ENCODE results near the gene UTP18. TPM values are rescaled to one million over a fixed set of nuclear protein-coding genes. Genes with fewer than 3 reads are reported as not detected.

UTP18 gene
- total and polyA plus RNA-seq, 9 of the 15 experiments (the other 6 are each of a cell fraction or from before 2014, with no cell fraction given): 31.1 to 99.2 (median 66.7) TPM

- Histone ChIP-seq H3K27ac (ENCODE audit: extremely low read depth, low read depth, low read length) (no peak overlapping the region), H3K9me3 (replicated peaks; ENCODE audit: control insufficient read depth, insufficient read depth, low read depth, low read length) (no peaks in the 10 kb centered on the region), H3K4me3 (no peak overlapping the region), H3K4me2 (ENCODE audit: insufficient read depth, low read length) (no peak overlapping the region), H3K36me3 (ENCODE audit: control insufficient read depth, insufficient read depth, low read length) (no peaks in the 10 kb centered on the region), H2AFZ (ENCODE audit: low read depth, low read length) (no peak overlapping the region), H3K9ac (ENCODE audit: insufficient read depth in 1 of 2, low read depth in 2 of 2, low read length in 2 of 2) (no peak overlapping the region), H3K79me2 (ENCODE audit: control insufficient read depth, insufficient read depth, low read length) (peaks cover 70% of the 10 kb centered on the region), H3K9me1 (ENCODE audit: control insufficient read depth, insufficient read depth, low read length) (no peaks in the 10 kb centered on the region), H3K4me1 (replicated peaks in 1 of 2; ENCODE audit: control insufficient read depth in 2 of 2, insufficient read depth in 2 of 2, low read length in 2 of 2) (no peaks in the 10 kb centered on the region), H3K27me3 (ENCODE audit: control insufficient read depth in 2 of 2, insufficient read depth in 2 of 2, low read length in 2 of 2) (no peaks in the 10 kb centered on the region), H4K20me1 (replicated peaks; ENCODE audit: control insufficient read depth, insufficient read depth, low read length) (no peaks in the 10 kb centered on the region)
- FAIRE-seq: no peak
- DNase-seq (ENCODE audit: extremely low read depth in 1 of 4, low spot score in 3 of 4): no peak
- intact Hi-C loops (cut with micrococcal nuclease): no loop called here
- BruUV-seq (replicated peaks): no TSS peak
- ChIA-PET CTCF (ENCODE audit: low intra/inter-chr PET ratio) (no interaction called here), POLR2A (no interaction called here)
- ATAC-seq: no peak
- 78% methylated on average over 5 of the region's 6 CpGs for WGBS (ENCODE audit: insufficient coverage, low coverage, missing lambda C conversion rate)
- in situ Hi-C loops (cut with MboI): no loop called here
- TF ChIP-seq GTF2A2 (tag; IDR thresholded peaks at IDR 0.05) (no peak), CBX1 (IDR thresholded peaks at IDR 0.05; ENCODE audit: low read depth) (no peak), JUNB (CRISPR knock-in tag; conservative IDR thresholded peaks at IDR 0.05) (no peak), MTA1 (IDR thresholded peaks at IDR 0.05; ENCODE audit: borderline replicate concordance) (no peak), TAF9B (IDR thresholded peaks at IDR 0.05; ENCODE audit: partially characterized antibody) (no peak), HBP1 (CRISPR knock-in tag; IDR thresholded peaks at IDR 0.05) (no peak), CHD7 (IDR thresholded peaks at IDR 0.05; ENCODE audit: low read depth, low read length) (no peak), GABPB1 (CRISPR knock-in tag; IDR thresholded peaks at IDR 0.05) (no peak), ZNF121 (CRISPR knock-in tag; conservative IDR thresholded peaks at IDR 0.05) (no peak), KLF13 (tag; IDR thresholded peaks at IDR 0.05; ENCODE audit: borderline replicate concordance, low read depth) (no peak), STAT5A (IDR thresholded peaks at IDR 0.05; ENCODE audit: borderline replicate concordance, low read length) (no peak)
Observed at GRCh38 chr17:51234162-51234561, 26.2 kb upstream of the UTP18 start.
